NCI-H1092 (cell line): ENCODE data around the gene PCYT1B.
"Not testable (repeated sequence)": the region's sequence is repeated elsewhere in the genome, so short reads cannot be mapped to it uniquely, and the experiment has no call there.

Source experiments
- DNase-seq: peaks from one replicate; lab custom pipeline; 2025; lab: John Stamatoyannopoulos, UW

The PCYT1B gene

DNA sequence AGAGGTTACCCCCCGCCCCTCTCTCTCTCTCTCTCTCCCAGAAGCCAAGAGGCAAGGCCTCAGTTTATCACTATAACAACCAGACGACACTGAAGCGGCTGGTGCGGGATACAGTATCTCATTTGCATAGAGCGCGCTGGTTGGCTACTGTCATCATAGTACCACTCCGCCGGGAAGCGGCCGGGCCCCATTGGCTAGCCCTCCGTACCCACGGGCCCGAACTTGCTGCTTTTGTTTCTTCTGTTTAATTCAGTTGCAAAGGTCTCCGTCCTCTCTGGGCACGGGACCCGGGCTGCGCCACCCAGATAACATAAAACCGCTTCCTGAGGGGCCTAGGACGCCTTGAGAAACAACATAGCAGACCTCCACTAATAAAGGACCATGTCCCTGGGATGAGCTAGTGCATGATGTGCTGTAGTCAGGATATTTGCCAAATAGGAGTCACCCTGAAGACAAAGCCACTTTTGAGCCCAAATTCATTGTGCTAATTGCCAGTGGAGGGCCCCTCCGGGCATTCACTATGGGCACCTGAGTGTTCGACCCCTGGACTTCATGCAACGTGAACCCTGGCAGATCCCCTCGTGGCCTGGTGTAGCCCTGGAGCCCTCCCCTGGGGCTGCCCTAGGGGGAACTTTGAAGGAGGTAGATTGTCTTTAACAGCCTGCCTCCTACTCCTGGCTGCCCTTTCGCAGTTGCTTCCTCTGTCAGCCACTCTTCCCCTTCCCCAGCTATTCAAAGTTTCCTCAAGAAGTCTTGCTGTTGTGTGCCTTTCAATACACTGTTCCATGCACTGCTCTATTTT lies at the start of gene PCYT1B:
PCYT1B (minus strand) TSS at position 91 of the 802 bp plus-strand sequence. CDS start 242 bp downstream, outside the sequence.
- DNase-seq, result peak; percentile 90

DNA sequence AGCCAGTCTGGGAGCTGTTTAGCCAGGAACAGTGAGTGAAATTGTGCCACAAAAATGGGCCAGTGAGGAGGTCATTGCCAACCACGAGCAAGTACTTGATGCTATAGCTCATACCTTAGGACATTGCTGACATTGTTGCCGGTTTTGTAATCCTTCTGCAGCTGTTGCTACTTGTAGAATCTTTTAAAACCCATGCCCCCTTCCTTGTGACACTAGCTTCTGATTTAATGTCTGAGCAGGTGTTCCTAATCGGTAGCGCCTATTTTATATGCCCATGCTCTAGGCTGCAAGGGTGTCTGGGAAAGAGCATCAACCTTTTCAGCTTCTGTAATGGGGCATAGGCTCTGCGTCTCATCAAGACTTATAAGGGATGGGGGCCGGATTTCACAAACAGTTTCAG lies 49.1 kb upstream of the PCYT1B start:
- DNase-seq, result no peak

DNA sequence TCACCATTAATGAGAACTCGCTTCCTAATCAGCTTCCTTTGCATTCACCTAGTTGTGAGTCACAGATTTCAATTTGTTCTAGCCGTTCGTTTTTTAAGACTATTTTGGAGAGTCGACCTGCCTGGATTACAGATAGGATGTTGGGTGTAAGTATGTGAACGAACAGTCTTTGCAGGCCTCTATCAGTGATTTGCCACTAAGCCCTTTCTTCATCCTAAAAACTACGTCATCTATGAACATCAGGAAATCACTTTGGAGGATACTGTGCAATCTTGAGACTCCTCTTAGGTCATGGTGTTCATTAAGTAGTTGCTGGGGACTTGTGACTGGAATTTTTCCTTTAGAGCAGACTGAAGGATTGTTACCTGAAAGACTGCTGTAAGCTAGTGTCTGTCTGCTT lies 47.7 kb upstream of the PCYT1B start:
- DNase-seq, result no peak

DNA sequence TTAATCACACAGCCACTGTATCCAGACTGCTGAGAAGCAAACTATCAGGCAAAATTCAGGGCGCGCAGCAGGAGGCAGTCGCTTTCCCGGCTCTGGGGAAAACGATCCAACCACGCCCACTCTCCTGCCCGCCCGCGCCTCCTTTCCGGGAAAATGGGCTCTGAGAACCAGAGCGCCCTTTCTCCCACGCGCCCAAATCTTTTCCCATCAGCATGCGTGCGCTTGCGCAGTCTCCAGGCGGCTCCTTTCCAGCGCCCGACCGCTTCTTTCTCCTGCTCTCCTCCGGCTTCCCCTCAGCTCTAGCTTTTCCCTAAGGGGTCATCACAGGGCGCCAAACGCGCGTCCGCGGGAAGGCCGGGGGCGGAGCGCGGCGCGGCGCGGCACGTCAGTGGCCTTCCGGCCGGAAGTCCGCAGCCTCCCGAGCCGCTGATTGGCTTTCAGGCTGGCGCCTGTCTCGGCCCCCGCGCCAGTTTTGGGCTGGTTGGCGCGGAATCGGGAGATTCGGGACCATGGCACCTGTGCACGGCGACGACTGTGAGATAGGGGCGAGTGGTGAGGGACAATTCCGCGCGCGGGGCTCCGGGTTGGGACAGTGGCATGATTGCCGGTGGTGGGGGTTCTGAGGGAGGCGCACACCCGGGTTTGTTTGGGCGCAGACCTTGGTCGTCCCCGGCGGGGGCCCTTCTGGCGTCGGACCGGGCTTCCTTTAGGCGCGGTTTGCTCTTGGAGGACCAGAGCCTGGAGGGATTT lies 46.5 kb upstream of the PCYT1B start, which contains the start of gene POLA1:
POLA1 (plus strand) TSS at position 466 of the 750 bp plus-strand sequence; CDS start at position 510, 44 bp downstream.
- DNase-seq, result peak; percentile 97

DNA sequence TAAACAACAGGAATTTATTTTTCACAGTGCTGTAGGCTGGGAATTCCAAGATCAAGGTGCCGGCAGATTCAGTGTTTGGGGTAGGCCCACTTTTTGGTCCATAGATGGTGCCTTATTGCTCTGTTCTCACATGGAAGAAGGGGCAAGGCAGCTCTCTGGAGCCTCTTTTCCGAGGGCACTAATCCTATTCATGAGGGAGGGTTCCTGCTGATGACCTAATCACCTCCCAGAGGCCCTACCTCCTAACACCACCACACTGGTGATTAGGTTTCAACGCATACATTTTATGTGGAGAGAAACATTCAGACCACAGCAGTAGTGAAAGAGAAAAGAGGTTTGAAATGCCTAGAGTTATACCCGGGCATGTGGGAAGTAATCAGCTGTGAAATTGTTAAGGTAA lies 45.2 kb upstream of the PCYT1B start:
- no peak for DNase-seq

DNA sequence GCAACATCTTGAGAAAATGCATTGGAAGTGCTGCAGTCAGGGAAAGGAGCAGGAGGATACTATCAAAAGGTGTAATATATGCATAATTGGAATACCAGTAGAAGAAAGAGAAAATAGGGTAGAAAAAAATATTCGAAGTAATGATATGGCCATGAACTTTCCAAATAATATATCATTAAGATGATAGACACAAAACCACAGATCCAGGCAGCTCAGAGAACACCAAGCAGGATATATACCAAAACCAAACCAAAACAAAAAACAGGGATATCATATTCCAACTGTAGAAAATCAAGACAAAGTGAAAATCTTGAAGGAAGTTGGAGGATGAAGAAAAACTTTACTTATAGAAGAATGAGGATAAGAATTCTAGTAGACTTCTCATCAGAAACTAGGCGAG lies 36.9 kb upstream of the PCYT1B start:
- DNase-seq, result no peak

DNA sequence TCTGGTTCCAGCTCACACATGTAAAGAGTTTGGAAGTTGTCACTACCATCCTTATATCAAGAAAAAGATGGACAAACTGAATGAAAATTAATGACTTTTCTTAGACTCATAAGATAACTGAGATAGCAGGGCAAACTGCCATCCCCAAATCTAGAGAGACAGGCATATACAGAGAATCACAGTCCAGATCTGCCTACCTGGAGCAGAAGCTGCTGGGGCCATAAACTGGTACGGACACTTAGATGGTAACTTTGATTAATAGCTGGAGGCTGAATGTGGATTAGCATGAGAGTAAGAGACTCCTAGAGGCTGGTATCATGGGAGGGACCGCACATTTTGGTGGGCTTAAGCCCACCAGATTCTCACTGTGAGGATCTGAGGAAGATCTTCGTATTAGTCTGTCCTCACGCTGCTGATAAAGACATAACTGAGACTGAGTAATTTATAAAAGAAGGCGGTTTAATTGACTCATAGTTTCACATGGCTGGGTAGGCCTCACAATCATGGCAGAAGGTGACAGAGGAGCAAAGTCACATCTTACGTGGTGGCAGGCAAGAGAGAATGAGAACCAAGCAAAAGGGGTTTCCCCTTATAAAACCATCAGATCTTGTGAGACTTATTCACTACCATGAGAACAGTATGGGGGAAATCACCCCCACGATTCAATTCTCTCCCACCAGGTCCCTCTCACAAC lies 35.7 kb upstream of the PCYT1B start:
- DNase-seq, result no peak

DNA sequence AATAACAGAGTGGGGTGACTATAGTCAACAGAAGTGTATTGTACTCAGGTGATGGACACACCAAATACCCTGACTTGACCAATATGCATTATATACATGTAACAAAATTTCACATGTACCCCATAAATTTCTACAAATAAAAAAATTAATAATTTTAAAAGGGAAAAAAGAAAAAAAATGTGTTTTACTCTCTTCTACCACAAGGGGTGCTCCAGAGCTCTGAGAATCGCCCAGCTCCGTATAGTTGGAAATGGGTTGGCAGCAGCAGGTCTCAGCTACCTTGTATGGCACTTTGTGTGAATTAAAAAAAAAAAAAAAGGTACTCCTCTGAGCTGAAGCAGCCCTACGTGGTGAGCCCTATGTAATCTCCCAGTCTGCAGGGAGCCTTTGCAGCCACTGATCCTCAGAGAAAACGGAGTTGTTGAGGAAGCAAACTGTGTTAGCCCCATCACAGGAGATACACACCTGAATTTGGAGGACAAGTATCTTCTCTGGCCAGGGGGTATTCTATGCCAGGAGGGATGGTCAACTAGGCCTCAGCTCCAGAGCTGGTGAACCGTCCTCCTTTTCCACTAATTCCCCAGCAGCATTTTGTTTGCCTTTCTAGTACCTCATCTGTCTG lies 29.4 kb upstream of the PCYT1B start:
- DNase-seq, result peak; percentile 6

DNA sequence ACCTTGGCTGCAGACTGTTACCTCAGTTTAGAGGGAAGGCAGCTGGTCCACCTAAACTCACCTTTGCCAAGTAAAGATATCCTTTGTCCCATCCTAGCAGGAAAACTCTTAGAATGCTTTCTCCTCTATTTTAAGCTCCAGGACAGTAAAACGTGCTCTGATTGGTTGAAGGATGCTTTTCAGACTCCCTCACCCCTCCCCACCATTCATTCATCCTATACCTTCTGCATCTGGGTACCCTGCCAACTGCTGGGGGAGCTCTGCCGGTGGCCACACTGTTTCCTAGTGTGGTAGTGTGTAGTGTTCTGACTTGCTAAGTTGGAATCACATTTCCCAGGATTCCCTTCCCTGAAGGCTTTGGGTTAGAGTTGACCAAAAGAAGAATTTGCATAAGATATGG lies 26.3 kb upstream of the PCYT1B start:
- no peak for DNase-seq

DNA sequence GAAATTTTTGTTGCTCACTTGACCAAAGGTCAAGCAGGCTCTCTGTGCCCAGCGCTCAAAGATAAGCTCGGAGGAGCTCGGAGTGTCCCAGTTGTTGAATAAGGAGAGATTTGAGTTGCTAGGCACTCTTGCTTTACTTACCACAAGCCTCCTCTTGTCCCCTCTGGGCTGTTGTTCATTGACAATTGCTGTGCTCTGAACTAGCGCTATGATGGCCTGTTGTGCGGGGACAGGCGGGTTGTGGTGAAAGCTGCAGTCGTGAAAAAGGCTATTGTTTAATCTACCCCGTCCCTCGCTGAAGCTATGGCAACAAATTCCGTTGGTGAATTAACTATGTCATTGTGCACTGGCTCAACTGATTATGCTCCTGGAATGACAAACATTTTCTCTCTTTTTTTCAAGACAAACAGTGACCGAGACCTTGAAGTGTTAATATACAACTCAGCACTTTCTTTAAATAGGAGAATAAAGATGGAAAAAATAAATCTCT lies 25.6 kb upstream of the PCYT1B start:
- DNase-seq, result no peak

DNA sequence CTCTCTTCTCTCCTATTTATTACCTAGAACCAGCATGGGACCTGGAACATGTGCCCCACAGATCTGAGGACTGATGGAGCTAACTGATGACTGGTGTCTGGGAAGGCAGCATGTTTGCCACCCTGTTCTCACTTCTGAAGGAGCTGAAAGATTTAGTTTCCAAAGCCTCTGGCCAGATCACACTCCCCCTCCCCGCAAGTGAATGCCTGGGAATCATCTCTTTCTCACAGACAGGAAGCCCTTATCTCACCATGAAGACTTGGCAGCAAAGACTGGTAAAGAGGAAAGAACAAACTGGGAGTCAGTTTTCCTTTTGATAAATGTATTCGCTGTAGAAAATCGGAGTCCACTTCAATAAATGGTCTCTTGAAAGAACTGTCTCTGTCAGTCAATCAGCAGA lies 21.0 kb upstream of the PCYT1B start:
- DNase-seq, result no peak

DNA sequence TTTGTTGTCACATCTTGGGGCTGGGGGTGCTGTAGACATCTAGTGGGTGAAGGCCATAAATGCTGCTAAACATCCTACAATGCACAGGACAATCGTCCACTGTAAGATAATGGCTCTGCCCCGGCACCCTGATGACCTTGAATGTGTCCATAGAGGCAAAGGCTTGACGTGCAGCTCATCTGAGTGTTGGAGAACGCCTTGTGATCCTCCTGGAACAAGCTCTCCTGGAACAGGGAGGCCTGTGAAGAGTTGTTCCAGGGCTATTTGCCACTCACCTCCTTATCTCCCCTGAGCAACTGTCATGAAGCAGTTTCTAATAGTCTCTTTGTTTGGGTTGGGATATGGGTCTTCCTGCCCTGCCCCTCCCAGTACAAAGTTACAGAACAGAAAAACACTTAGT lies 15.2 kb upstream of the PCYT1B start:
- DNase-seq, result no peak

DNA sequence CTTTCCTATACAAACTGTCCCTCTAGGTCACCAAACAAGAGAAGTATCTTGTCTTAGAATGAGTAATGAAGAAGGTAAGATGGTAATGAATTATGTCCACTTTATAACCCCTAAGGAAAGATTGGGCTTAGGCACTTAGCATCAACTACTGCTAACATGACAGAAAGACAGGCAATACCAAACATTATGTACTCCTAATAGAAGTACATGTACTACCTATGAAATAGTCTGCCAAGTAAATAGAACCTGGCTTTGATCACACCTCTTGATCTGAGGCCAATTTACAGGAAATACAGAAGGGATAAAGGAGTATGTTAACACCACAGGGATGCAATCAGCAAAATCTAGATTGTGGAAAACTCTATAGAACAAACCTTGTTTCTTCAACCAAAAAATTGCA lies 14.1 kb upstream of the PCYT1B start:
- DNase-seq, result no peak

DNA sequence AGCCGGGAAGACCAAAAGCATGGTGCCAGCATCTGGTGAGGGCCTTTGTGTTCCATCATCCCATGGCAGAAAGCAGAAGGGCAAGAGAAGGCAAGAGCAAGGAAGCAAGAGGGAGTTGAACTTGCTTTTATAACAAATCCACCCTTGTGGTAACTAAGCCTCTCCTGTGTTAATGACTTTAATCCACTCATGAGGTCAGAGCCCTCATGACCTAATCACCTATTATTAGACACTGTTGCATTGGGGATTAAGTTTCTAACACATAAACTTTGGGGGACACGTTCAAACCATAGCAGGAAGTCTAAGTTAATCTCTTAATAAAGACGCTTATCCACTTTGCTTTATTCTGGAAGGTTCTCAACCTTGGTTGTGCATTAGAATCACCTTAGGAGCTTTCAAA lies 12.5 kb upstream of the PCYT1B start:
- no peak for DNase-seq

DNA sequence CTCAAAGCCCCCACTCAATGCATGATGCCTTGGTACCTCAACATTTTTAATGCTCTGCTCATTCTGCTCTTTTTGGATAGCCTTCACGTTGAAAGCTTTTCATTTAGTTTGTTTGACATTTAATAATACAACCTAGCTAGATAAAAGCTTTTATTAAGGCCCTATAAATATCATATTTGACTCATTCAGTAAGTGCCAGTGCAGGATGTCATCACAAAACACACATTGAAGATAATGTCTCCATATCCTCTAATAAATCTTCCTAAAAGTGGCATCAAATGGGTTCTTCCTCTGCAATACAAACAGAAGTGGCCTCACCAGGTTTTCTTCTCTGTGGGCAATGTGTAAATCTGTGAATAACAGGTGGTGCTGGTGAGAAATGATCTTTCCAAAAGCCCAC lies 12.0 kb upstream of the PCYT1B start:
- no peak for DNase-seq

DNA sequence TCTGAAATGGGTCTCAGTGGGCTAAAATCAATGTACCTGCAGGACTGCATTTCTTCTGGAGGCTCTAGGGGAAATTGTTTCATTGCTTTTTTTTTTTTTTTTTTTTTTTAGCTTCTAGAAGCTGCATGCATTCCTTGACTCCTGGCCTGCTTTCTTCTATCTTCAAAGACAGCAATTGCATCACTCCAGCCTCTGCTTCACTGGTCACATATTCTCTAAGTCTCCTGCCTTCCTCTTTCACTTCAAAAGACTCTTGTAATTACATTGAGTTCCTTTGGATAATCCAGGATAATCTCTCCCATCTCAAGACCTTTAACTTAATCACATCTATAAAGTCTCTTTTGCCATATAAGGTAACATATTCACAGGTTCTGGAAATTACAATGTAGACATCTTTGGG lies 11.3 kb upstream of the PCYT1B start:
- DNase-seq, result no peak

DNA sequence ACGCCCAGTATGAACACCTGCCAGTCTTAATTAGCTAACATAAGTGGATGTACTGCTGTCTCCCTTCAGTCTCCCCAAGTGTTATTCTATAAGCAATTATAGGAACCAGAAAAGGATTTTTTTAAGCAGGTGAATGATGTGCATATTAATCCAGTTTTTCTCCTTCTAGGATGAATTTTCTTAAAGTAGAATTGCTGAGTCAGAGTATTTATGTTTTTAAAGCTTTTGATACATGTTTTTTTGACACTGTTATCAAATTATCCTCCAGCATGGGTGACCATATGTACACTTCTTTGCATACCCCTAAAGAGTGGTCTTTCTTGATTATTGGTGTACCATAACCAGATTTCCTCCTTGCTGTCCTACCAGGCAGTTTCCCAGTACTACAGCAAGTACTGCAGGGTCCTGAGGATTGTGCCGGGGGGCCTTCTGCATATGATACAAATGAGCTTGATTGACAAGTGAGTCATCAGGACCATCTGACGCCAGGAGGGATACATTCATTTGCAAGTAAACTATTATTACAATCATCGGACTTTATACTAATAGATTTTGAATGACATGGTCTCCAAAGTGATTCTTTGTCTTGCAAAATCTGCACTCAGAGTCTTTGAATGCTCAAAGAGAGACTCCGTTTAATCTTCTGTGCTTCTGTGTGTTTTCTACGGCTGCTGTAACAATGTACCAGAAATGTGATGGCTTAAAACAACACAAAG lies 10.7 kb upstream of the PCYT1B start:
- DNase-seq, result no peak

DNA sequence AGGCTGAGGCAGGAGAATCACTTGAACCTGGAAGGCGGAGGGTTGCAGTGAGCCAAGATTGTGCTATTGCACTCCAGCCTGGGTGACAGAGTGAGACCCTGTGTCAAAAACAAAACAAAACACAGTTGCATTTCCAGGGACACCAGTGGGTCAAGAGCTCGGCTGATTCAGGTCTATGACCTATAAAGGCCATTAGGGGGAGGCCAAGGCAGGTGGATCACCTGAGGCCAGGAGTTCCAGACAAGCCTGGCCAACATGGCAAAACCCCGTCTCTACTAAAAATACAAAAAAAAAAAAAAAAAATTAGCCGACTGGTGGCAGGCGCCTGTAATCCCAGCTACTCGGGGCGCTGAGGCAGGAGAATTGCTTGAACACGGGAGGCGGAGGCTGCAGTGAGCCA lies 8.5 kb upstream of the PCYT1B start:
- DNase-seq, result not testable (repeated sequence)

DNA sequence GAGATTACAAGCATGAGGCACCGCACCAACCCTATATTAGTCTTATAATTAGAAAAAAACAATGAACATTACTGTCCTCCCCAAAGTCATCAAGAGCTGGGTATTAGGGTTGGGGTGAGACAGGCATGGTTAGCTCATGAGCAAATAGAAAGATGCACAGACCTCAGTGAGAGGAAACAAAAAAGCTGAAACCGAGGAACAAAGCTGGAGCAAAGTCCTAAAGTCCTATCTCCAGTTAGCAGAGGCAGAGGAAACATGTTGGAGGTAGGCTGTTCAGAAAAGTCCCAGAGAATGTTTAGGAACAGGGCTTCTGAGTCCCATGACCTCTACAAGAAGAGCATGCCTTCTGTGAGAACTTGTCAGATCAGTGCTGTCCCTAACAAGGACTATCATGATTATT lies 4.6 kb upstream of the PCYT1B start:
- no peak for DNase-seq

DNA sequence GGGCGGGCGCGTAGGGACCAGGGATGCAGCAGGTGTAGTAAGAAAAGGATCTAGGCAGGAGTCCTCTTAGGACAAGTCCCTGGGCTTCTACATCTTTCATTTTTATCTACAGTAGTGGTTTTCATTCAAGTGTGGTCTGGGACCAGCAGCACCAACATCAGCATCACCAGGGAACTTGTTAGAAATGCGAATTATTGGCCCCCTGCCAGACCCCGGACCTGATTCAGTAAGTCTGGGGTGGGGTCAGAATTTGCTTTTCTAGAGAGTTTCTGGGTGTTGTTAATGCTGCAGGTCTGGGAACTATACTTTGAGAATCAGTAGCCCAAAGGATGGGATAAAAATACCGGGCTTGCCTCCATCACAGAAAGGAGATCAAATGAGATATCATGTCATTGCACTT lies 1.3 kb upstream of the PCYT1B start:
- no peak for DNase-seq

DNA sequence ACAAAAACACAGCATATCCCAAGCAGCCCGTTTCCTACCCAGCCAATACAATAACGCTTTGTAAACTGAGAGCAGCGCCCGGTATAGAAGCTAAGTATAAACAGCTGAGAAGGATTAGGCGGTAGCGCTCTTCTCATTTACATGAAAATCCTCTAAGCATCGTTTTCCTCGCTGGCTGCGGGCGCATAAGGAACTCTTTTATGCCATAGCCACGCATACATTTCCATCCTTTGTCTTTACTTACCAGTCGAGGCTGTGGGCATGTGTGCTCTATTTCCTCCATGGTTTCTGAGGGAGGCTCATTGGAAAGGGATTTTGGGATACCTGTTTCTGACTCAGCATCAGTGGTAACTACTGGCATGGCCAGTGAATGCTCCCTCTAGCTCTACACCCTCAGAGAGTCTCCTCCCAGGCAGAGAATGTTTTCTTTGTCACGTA lies 383 bp downstream of the PCYT1B start:
- DNase-seq, result peak; percentile 62
